Stimulated activated CD4-positive, alpha-beta T cell treated with anti-CD3 and anti-CD28 coated beads, TNF-alpha, amount 100 ng/mL, for 4 hours (primary cell): ENCODE measurements around the gene PIP5K1B.

Experiments
- DNase-seq, 3 experiments: peaks; one replicate each; pipeline ENCODE4 v3.0.0-alpha.2; 2020; ENCODE audit warnings: low read depth in 3 of 3

PIP5K1B gene

GRCh38 chr9:68912561-68912960 lies 207.5 kb downstream of the PIP5K1B start:
- no peak for DNase-seq

GRCh38 chr9:68913054-68913453 lies 208.0 kb downstream of the PIP5K1B start:
- DNase-seq, result no peak

GRCh38 chr9:68914751-68915150 lies 209.7 kb downstream of the PIP5K1B start:
- DNase-seq, result no peak

GRCh38 chr9:68919661-68920060 lies 214.6 kb downstream of the PIP5K1B start:
- DNase-seq, result no peak

- no peak for DNase-seq
Measured at GRCh38 chr9:68920921-68921320, 215.9 kb downstream of the PIP5K1B start.

- DNase-seq, result no peak
Measured at GRCh38 chr9:68923480-68923879, 218.4 kb downstream of the PIP5K1B start.

- DNase-seq, result no peak
Measured at GRCh38 chr9:68925175-68925574, 220.1 kb downstream of the PIP5K1B start.

GRCh38 chr9:68927165-68927564 lies 222.1 kb downstream of the PIP5K1B start:
- no peak for DNase-seq

GRCh38 chr9:68931821-68932220 lies 226.8 kb downstream of the PIP5K1B start:
- DNase-seq, result no peak

GRCh38 chr9:68932458-68932857 lies 227.4 kb downstream of the PIP5K1B start:
- no peak for DNase-seq

GRCh38 chr9:68933434-68934328 lies 228.6 kb downstream of the PIP5K1B start:
- no peak for DNase-seq

GRCh38 chr9:68934329-68934644 lies 229.2 kb downstream of the PIP5K1B start:
- DNase-seq, result no peak

GRCh38 chr9:68940573-68940972 lies 235.5 kb downstream of the PIP5K1B start:
- DNase-seq, result no peak

GRCh38 chr9:68941780-68942459 lies 236.9 kb downstream of the PIP5K1B start:
- no peak for DNase-seq

- no peak for DNase-seq
Measured at GRCh38 chr9:68942790-68943189, 237.8 kb downstream of the PIP5K1B start.

GRCh38 chr9:68947015-68947414 lies 242.0 kb downstream of the PIP5K1B start:
- no peak for DNase-seq

GRCh38 chr9:68947842-68948569 lies 243.0 kb downstream of the PIP5K1B start:
- no peak for DNase-seq

- no peak for DNase-seq
Measured at GRCh38 chr9:68949271-68950000, 244.4 kb downstream of the PIP5K1B start.

GRCh38 chr9:68950188-68950587 lies 245.1 kb downstream of the PIP5K1B start:
- no peak for DNase-seq

- DNase-seq, result no peak
Measured at GRCh38 chr9:68950689-68951088, 245.6 kb downstream of the PIP5K1B start.

GRCh38 chr9:68951879-68952659 lies 247.0 kb downstream of the PIP5K1B start:
- DNase-seq, result no peak
